Muscle of leg (tissue), 11 donors: ENCODE data around the gene NEK6. TPM values are rescaled to one million over a fixed set of nuclear protein-coding genes. Genes with fewer than 3 reads are reported as not detected.

ENCODE experiments used
- DNase-seq: peaks from one replicate; pipeline ENCODE4 v3.0.0; 2013
- H3K27ac ChIP-seq: one replicate; pipeline ENCODE4 v1.5.1; 2013; ENCODE audit warnings: mild to moderate bottlenecking, low read length, control low read depth
- H3K27me3 ChIP-seq: one replicate; pipeline ENCODE4 v1.6.1; 2013; ENCODE audit warnings: low read length; ENCODE audit not compliant: control insufficient read depth, insufficient read depth
- H3K36me3 ChIP-seq: one replicate; pipeline ENCODE4 v1.6.1; 2013; ENCODE audit warnings: low read length; ENCODE audit not compliant: control insufficient read depth, insufficient read depth
- H3K4me1 ChIP-seq: one replicate; pipeline ENCODE4 v1.6.1; 2013; ENCODE audit warnings: low read length; ENCODE audit not compliant: control insufficient read depth, insufficient read depth
- H3K4me3 ChIP-seq: one replicate; pipeline ENCODE4 v1.5.1; 2013; ENCODE audit warnings: low read length, control low read depth
- H3K9me3 ChIP-seq: replicated peaks from 2 replicates; pipeline ENCODE4 v1.6.1; 2013; ENCODE audit warnings: low read depth, low read length; ENCODE audit not compliant: control insufficient read depth
- WGBS: methylation state at CpG from one replicate; pipeline ENCODE4 v1.1.5; 2013; ENCODE audit warnings: missing lambda C conversion rate; ENCODE audit not compliant: insufficient coverage; 5-methylcytosine and 5-hydroxymethylcytosine counted together
- polyA plus RNA-seq, 8 donors: library from polyadenylated mRNA; unstranded; fragments of 120-200 nt; gene quantifications; one replicate each; pipeline versions ENCODE4 v1.2.1 to v1.2.3, GENCODE V29; 2013; ENCODE audit warnings: inconsistent platforms in 1 of 8, low replicate concordance in 1 of 8; ENCODE audit not compliant: insufficient read length in 8 of 8, insufficient read depth in 1 of 8
- total RNA-seq: library from RNA; stranded (reverse); fragments of 120-200 nt; gene quantifications from one replicate; pipeline ENCODE4 v1.2.4, GENCODE V29; 2013

Gene NEK6
- total and polyA plus RNA-seq, 9 donors: 17.7 to 52.6 (median 39.9) TPM

- WGBS: 86% methylated on average over 31 of the region's 34 CpGs
- Histone ChIP-seq H3K27me3 (no peaks in the 10 kb centered on the region), H3K36me3 (peaks cover 83% of the 10 kb centered on the region), H3K27ac (no peak overlapping the region), H3K9me3 (no peaks in the 10 kb centered on the region), H3K4me1 (peaks cover 46% of the 10 kb centered on the region), H3K4me3 (no peak overlapping the region)
- DNase-seq: no peak
Observed at GRCh38 chr9:124346347-124347163, 88.8 kb downstream of the NEK6 start.

GRCh38 chr9:124347206-124347967 lies 89.6 kb downstream of the NEK6 start:
- Histone ChIP-seq H3K4me3 (no peak overlapping the region), H3K27me3 (no peaks in the 10 kb centered on the region), H3K27ac (no peak overlapping the region), H3K4me1 (peaks cover 42% of the 10 kb centered on the region), H3K36me3 (peaks cover 84% of the 10 kb centered on the region), H3K9me3 (no peaks in the 10 kb centered on the region)
- 72% methylated on average over 16 of the region's 26 CpGs for WGBS
- DNase-seq: no peak

GRCh38 chr9:124347968-124348358 lies 90.2 kb downstream of the NEK6 start:
- H3K27ac ChIP-seq: no peak overlapping the region
- peaks cover 89% of the 10 kb centered on the region for H3K36me3 ChIP-seq
- H3K9me3 ChIP-seq: no peaks in the 10 kb centered on the region
- DNase-seq: no peak
- no peak overlapping the region for H3K4me3 ChIP-seq
- 72% methylated on average over 5 of the region's 8 CpGs for WGBS
- peaks cover 42% of the 10 kb centered on the region for H3K4me1 ChIP-seq
- no peaks in the 10 kb centered on the region for H3K27me3 ChIP-seq

- Histone ChIP-seq H3K4me1 (peaks cover 41% of the 10 kb centered on the region), H3K27me3 (no peaks in the 10 kb centered on the region), H3K4me3 (no peak overlapping the region), H3K27ac (no peak overlapping the region), H3K9me3 (no peaks in the 10 kb centered on the region), H3K36me3 (peaks cover 93% of the 10 kb centered on the region)
- 100% methylated on average over 1 of the region's 3 CpGs for WGBS
- DNase-seq: no peak
Observed at GRCh38 chr9:124348363-124348762, 90.6 kb downstream of the NEK6 start.

GRCh38 chr9:124348831-124349230 lies 91.1 kb downstream of the NEK6 start:
- H3K27me3 ChIP-seq: no peaks in the 10 kb centered on the region
- no peak for DNase-seq
- peaks cover 97% of the 10 kb centered on the region for H3K36me3 ChIP-seq
- no peak overlapping the region for H3K4me3 ChIP-seq
- H3K4me1 ChIP-seq: peaks cover 41% of the 10 kb centered on the region
- 88% methylated on average over 12 of the region's 12 CpGs for WGBS
- no peak overlapping the region for H3K27ac ChIP-seq
- H3K9me3 ChIP-seq: no peaks in the 10 kb centered on the region

- peaks cover 97% of the 10 kb centered on the region for H3K36me3 ChIP-seq
- no peak overlapping the region for H3K27ac ChIP-seq
- H3K27me3 ChIP-seq: no peaks in the 10 kb centered on the region
- no peak for DNase-seq
- WGBS: 100% methylated on average over 3 of the region's 8 CpGs
- H3K9me3 ChIP-seq: no peaks in the 10 kb centered on the region
- H3K4me3 ChIP-seq: no peak overlapping the region
- H3K4me1 ChIP-seq: peaks cover 37% of the 10 kb centered on the region
Observed at GRCh38 chr9:124349267-124349666, 91.5 kb downstream of the NEK6 start.

GRCh38 chr9:124349675-124350493 lies 92.1 kb downstream of the NEK6 start:
- Histone ChIP-seq H3K27ac (no peak overlapping the region), H3K36me3 (peaks cover 98% of the 10 kb centered on the region), H3K27me3 (no peaks in the 10 kb centered on the region), H3K4me1 (peaks cover 31% of the 10 kb centered on the region), H3K9me3 (no peaks in the 10 kb centered on the region), H3K4me3 (no peak overlapping the region)
- 82% methylated on average over 20 of the region's 25 CpGs for WGBS
- no peak for DNase-seq

- no peak overlapping the region for H3K27ac ChIP-seq
- no peak overlapping the region for H3K4me3 ChIP-seq
- peaks cover 98% of the 10 kb centered on the region for H3K36me3 ChIP-seq
- no peaks in the 10 kb centered on the region for H3K27me3 ChIP-seq
- H3K4me1 ChIP-seq: peaks cover 24% of the 10 kb centered on the region
- 81% methylated on average over 15 of the region's 16 CpGs for WGBS
- DNase-seq: no peak
- no peaks in the 10 kb centered on the region for H3K9me3 ChIP-seq
Observed at GRCh38 chr9:124350494-124351263, 92.9 kb downstream of the NEK6 start.

GRCh38 chr9:124351672-124352468 lies 94.1 kb downstream of the NEK6 start:
- H3K27me3 ChIP-seq: no peaks in the 10 kb centered on the region
- 83% methylated on average over 4 of the region's 15 CpGs for WGBS
- no peak overlapping the region for H3K4me3 ChIP-seq
- DNase-seq: no peak
- peaks cover 96% of the 10 kb centered on the region for H3K36me3 ChIP-seq
- peak overlapping the region; percentile 13 for H3K27ac ChIP-seq
- H3K9me3 ChIP-seq: no peaks in the 10 kb centered on the region
- H3K4me1 ChIP-seq: peaks cover 22% of the 10 kb centered on the region
